Trophoblast cell (in vitro differentiated cells and primary cell): ENCODE data around the gene SERPINA9.

Experiments
- DNase-seq, 2 donors: peaks; one replicate each; pipeline ENCODE4 v3.0.0-alpha.2; 2016
- H2AFZ ChIP-seq: 2 replicates; pipeline ENCODE4 v1.6.1; 2013; ENCODE audit warnings: low read length, moderate library complexity, mild to moderate bottlenecking; ENCODE audit not compliant: insufficient read depth, poor library complexity
- H2AK5ac ChIP-seq: 2 replicates; pipeline ENCODE4 v1.6.1; 2013; ENCODE audit warnings: mild to moderate bottlenecking, low read length
- H2BK120ac ChIP-seq: 2 replicates; pipeline ENCODE4 v1.6.1; 2013; ENCODE audit warnings: low read length, mild to moderate bottlenecking, moderate library complexity; ENCODE audit not compliant: insufficient read depth, poor library complexity
- H2BK12ac ChIP-seq: 2 replicates; pipeline ENCODE4 v1.6.1; 2013; ENCODE audit warnings: mild to moderate bottlenecking, low read length, moderate library complexity
- H2BK5ac ChIP-seq: 2 replicates; pipeline ENCODE4 v1.6.1; 2013; ENCODE audit warnings: low read length, low read depth, moderate library complexity, mild to moderate bottlenecking; ENCODE audit not compliant: poor library complexity
- H3K14ac ChIP-seq: 2 replicates; pipeline ENCODE4 v1.6.1; 2013; ENCODE audit warnings: mild to moderate bottlenecking, low read length
- H3K18ac ChIP-seq: 2 replicates; pipeline ENCODE4 v1.6.1; 2013; ENCODE audit warnings: mild to moderate bottlenecking, low read length
- H3K23ac ChIP-seq: 2 replicates; pipeline ENCODE4 v1.6.1; 2013; ENCODE audit warnings: low read length
- H3K27ac ChIP-seq: 2 replicates; pipeline ENCODE4 v1.5.1; 2013; ENCODE audit warnings: low read depth, mild to moderate bottlenecking, inconsistent platforms, low read length, moderate library complexity
- H3K27me3 ChIP-seq: 2 replicates; pipeline ENCODE4 v1.6.1; 2013; ENCODE audit warnings: inconsistent platforms, mild to moderate bottlenecking, low read length, moderate library complexity; ENCODE audit not compliant: insufficient read depth
- H3K36me3 ChIP-seq, 2 experiments: 1 replicate in 1 of 2; 2 replicates in 1 of 2; pipeline ENCODE4 v1.6.1; 2013; ENCODE audit warnings: low read length in 2 of 2, mild to moderate bottlenecking in 2 of 2, moderate library complexity in 1 of 2; ENCODE audit not compliant: insufficient read depth in 2 of 2, control insufficient read depth in 1 of 2
- H3K4ac ChIP-seq: 2 replicates; pipeline ENCODE4 v1.6.1; 2013; ENCODE audit warnings: low read depth, mild to moderate bottlenecking, low read length, moderate library complexity
- H3K4me1 ChIP-seq, 2 experiments: 1 replicate in 1 of 2; 2 replicates in 1 of 2; pipeline ENCODE4 v1.6.1; 2013; ENCODE audit warnings: low read length in 2 of 2, mild to moderate bottlenecking in 2 of 2, moderate library complexity in 1 of 2; ENCODE audit not compliant: insufficient read depth in 2 of 2, control insufficient read depth in 1 of 2
- H3K4me2 ChIP-seq: 2 replicates; pipeline ENCODE4 v1.6.1; 2013; ENCODE audit warnings: inconsistent platforms, mild to moderate bottlenecking, low read length, moderate library complexity
- H3K4me3 ChIP-seq: 2 replicates; pipeline ENCODE4 v1.5.1; 2013; ENCODE audit warnings: mild to moderate bottlenecking, low read depth, low read length, inconsistent platforms
- H3K79me1 ChIP-seq: one replicate; pipeline ENCODE4 v1.6.1; 2013; ENCODE audit warnings: low read length
- H3K79me2 ChIP-seq: 2 replicates; pipeline ENCODE4 v1.6.1; 2013; ENCODE audit warnings: low read length, mild to moderate bottlenecking; ENCODE audit not compliant: control insufficient read depth, insufficient read depth, poor library complexity
- H3K9ac ChIP-seq: 2 replicates; pipeline ENCODE4 v1.6.1; 2013; ENCODE audit warnings: mild to moderate bottlenecking, low read length
- H3K9me3 ChIP-seq: 2 replicates; pipeline ENCODE4 v1.6.1; 2013; ENCODE audit warnings: low read depth, mild to moderate bottlenecking, control low read depth, inconsistent platforms, low read length; ENCODE audit not compliant: insufficient read depth
- H4K12ac ChIP-seq: 2 replicates; pipeline ENCODE4 v1.6.1; 2013; ENCODE audit warnings: low read depth, mild to moderate bottlenecking, low read length, moderate library complexity
- H4K8ac ChIP-seq: 2 replicates; pipeline ENCODE4 v1.6.1; 2013; ENCODE audit warnings: low read depth, mild to moderate bottlenecking, low read length, moderate library complexity
- H4K91ac ChIP-seq: one replicate; pipeline ENCODE4 v1.6.1; 2013; ENCODE audit warnings: low read depth, mild to moderate bottlenecking, low read length, moderate library complexity
- WGBS: extraction: QIAGEN DNeasy Blood & Tissue Kit; methylation state at CpG from one replicate; pipeline ENCODE4 v1.1.7; 2013; ENCODE audit warnings: missing lambda C conversion rate; ENCODE audit not compliant: insufficient read length, insufficient coverage; ENCODE audit errors: extremely low coverage; 5-methylcytosine and 5-hydroxymethylcytosine counted together

Gene SERPINA9

DNA sequence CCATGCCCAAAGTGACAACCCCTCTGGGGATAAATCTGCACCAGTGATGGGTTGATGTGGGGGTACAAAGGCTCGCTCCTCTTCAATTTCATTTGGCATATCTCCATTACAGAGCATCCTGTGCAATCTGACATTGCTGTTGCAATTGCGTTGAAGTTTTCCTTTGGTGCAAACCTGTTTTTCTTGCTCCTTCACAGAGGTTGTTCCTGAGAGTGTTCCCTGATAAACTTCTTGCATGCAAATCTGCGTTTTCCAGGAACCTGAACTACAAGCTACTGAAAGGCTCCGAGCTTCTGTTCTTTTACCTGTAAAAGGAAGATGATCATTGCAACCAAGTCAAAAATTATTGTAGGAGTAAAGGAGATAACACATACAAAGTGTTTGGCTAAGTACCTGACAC is 49.5 kb downstream of the SERPINA9 start:
- Histone ChIP-seq H2BK5ac (no peak overlapping the region), H2AFZ (no peak overlapping the region), H3K4me3 (no peak overlapping the region), H4K8ac (no peak overlapping the region), H3K14ac (no peak overlapping the region), H3K18ac (no peak overlapping the region), H3K4me1 (peaks cover 0 to 3% of the 10 kb centered on the region in 2 experiments), H2BK120ac (no peak overlapping the region), H3K9me3 (no peaks in the 10 kb centered on the region), H3K79me2 (no peaks in the 10 kb centered on the region), H3K4ac (no peak overlapping the region), H4K12ac (no peak overlapping the region), H3K36me3 (no peaks in the 10 kb centered on the region), H3K9ac (no peak overlapping the region), H3K23ac (no peak overlapping the region), H3K27ac (no peak overlapping the region), H3K27me3 (no peaks in the 10 kb centered on the region), H4K91ac (no peak overlapping the region), H3K4me2 (no peak overlapping the region), H2AK5ac (no peak overlapping the region), H3K79me1 (peaks cover 2% of the 10 kb centered on the region), H2BK12ac (no peak overlapping the region)
- DNase-seq: peak; percentile 45 to 76
- no CpG with 5 or more reads among the region's 4 CpGs for WGBS

DNA sequence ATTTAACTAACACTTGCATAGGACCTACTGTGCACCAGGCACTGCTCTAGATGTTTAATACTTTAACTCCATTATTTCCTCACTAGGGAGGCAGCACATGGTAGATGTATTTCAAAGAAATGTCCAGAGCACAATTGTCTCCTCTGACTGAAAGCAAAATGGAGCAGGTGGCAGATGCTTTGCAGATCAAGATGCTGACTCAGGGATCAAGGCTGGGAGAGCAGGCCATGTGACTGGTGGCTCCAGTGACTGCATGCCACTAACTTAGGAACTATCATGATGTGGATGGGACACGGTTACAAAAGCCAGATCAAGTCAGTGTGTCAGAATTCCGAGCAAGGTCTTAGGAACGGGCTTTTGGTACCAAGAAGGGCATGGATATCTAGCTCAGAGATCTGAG is 51.6 kb downstream of the SERPINA9 start:
- H4K12ac ChIP-seq: no peak overlapping the region
- no peak overlapping the region for H2AK5ac ChIP-seq
- peaks cover 2% of the 10 kb centered on the region for H3K79me1 ChIP-seq
- no peaks in the 10 kb centered on the region for H3K27me3 ChIP-seq
- no CpG with 5 or more reads among the region's 3 CpGs for WGBS
- no peaks in the 10 kb centered on the region for H3K79me2 ChIP-seq
- no peak overlapping the region for H2BK12ac ChIP-seq
- H3K36me3 ChIP-seq: no peaks in the 10 kb centered on the region
- H3K4me3 ChIP-seq: no peak overlapping the region
- H3K23ac ChIP-seq: no peak overlapping the region
- no peak overlapping the region for H2AFZ ChIP-seq
- no peak overlapping the region for H3K4ac ChIP-seq
- no peak overlapping the region for H3K18ac ChIP-seq
- DNase-seq: no peak
- no peak overlapping the region for H3K14ac ChIP-seq
- no peaks in the 10 kb centered on the region for H3K9me3 ChIP-seq
- H3K27ac ChIP-seq: no peak overlapping the region
- H3K4me1 ChIP-seq: peaks cover 0 to 3% of the 10 kb centered on the region in 2 experiments
- no peak overlapping the region for H2BK5ac ChIP-seq
- H3K9ac ChIP-seq: no peak overlapping the region
- H3K4me2 ChIP-seq: no peak overlapping the region
- no peak overlapping the region for H2BK120ac ChIP-seq
- no peak overlapping the region for H4K8ac ChIP-seq
- peak overlapping the region; percentile 18 for H4K91ac ChIP-seq

DNA sequence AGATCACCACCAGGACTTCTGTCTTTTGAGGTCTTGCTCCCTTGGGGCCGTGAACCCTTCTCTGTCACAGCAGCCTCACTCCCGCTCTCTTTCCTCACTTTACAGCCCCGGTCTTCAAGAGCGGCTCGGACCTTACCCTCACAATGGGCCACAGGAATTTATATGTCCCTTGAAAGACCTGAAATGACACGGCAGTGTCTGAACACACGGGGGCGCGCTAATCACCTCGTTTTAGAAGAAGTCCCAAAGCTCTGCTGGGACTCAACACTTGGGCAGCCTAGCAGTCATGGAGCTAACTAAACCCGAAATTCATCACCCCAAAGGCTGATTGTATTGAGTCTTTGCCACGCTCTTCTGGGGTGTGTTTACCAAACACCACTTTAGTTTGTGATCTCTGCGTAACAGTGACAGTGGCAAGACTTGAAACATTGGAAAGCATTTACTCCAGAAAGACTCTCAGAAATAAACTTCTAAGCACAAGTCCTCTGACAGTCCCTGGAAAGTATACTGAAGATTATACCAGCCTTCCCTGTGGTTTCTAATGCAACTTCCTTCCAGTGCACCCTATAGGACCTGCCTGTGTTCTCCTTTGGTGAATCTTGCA is 52.4 kb downstream of the SERPINA9 start:
- peak; percentile 73 to 85 for DNase-seq
- H2AK5ac ChIP-seq: no peak overlapping the region
- no peak overlapping the region for H2AFZ ChIP-seq
- H3K4ac ChIP-seq: no peak overlapping the region
- WGBS: no CpG with 5 or more reads among the region's 13 CpGs
- H3K79me1 ChIP-seq: peaks cover 2% of the 10 kb centered on the region
- no peak overlapping the region for H3K18ac ChIP-seq
- H3K14ac ChIP-seq: no peak overlapping the region
- no peak overlapping the region for H4K8ac ChIP-seq
- H2BK12ac ChIP-seq: no peak overlapping the region
- peaks cover 6% of the 10 kb centered on the region for H3K9me3 ChIP-seq
- no peaks in the 10 kb centered on the region for H3K79me2 ChIP-seq
- no peak overlapping the region for H2BK120ac ChIP-seq
- no peak overlapping the region for H3K27ac ChIP-seq
- H3K4me2 ChIP-seq: no peak overlapping the region
- H4K91ac ChIP-seq: no peak overlapping the region
- H3K27me3 ChIP-seq: no peaks in the 10 kb centered on the region
- no peak overlapping the region for H3K9ac ChIP-seq
- H4K12ac ChIP-seq: no peak overlapping the region
- H3K4me3 ChIP-seq: no peak overlapping the region
- no peak overlapping the region for H2BK5ac ChIP-seq
- peaks cover 0 to 3% of the 10 kb centered on the region in 2 experiments for H3K4me1 ChIP-seq
- no peak overlapping the region for H3K23ac ChIP-seq
- H3K36me3 ChIP-seq: no peaks in the 10 kb centered on the region

DNA sequence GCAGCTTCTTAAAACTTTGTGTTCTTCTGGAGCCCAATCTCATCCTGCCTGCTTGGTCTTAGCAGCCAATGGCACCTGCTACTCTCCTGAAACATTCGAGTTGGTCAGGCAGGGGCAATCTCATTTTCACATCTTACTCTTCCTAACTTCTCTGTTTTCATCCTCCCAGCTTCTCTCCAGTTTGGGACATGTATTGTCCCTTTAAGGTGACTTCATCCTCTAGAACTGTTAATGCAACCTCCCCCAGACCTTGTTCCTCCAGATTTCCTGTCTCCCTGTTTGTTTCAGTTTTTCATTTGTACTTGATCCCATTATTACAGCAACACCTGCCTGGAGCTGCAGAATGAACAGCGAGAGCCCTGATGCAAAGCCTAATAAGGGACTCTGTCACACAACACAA is 54.7 kb downstream of the SERPINA9 start:
- H2BK5ac ChIP-seq: no peak overlapping the region
- peaks cover 6% of the 10 kb centered on the region for H3K9me3 ChIP-seq
- no peaks in the 10 kb centered on the region for H3K79me1 ChIP-seq
- no peak overlapping the region for H3K4me3 ChIP-seq
- no peak overlapping the region for H4K8ac ChIP-seq
- no CpG with 5 or more reads among the region's 2 CpGs for WGBS
- H2AK5ac ChIP-seq: no peak overlapping the region
- H2BK120ac ChIP-seq: no peak overlapping the region
- no peak overlapping the region for H3K9ac ChIP-seq
- H3K18ac ChIP-seq: no peak overlapping the region
- DNase-seq: no peak
- no peak overlapping the region for H2BK12ac ChIP-seq
- H3K4me1 ChIP-seq: peaks cover 0 to 3% of the 10 kb centered on the region in 2 experiments
- H4K12ac ChIP-seq: no peak overlapping the region
- H3K27me3 ChIP-seq: no peaks in the 10 kb centered on the region
- H4K91ac ChIP-seq: no peak overlapping the region
- no peak overlapping the region for H3K14ac ChIP-seq
- H3K36me3 ChIP-seq: no peaks in the 10 kb centered on the region
- H3K27ac ChIP-seq: no peak overlapping the region
- no peak overlapping the region for H3K4ac ChIP-seq
- H3K79me2 ChIP-seq: no peaks in the 10 kb centered on the region
- no peak overlapping the region for H3K23ac ChIP-seq
- no peak overlapping the region for H2AFZ ChIP-seq
- H3K4me2 ChIP-seq: no peak overlapping the region
